ENCODE measurements around the gene GNPNAT1. TPM values are rescaled to one million over a fixed set of nuclear protein-coding genes. Genes with fewer than 3 reads are reported as not detected.
"Not testable (repeated sequence)": the region's sequence is repeated elsewhere in the genome, so short reads cannot be mapped to it uniquely, and the experiment has no call there.

GNPNAT1 gene
- total RNA-seq, 1 donor from 2014 or later, result 11.5 TPM

DNA sequence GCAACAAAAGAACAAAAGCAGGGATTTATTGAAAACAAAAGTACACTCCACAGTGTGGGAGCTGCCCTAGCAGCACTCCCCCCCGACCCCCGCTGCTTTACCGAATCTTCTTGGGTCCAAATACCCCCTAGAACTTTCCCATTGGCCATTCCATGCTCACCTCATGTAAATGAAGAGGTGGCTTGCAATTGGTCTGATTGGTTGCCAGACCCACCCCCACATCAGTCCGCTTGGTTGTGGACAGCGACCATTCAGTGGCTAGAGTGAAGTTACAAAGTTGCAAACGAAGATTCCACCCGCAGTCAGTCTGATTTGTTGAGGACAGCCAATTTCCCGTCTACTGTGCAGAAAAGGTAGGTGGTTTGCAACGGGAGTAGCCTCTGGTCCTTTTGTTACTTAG lies 57.6 kb downstream of the GNPNAT1 start:
- Histone ChIP-seq H3K4me1 (peaks cover 24% of the 10 kb centered on the region), H3K36me3 (peaks cover 0 to 3% of the 10 kb centered on the region in 2 donors), H3K27ac (no peak overlapping the region), H3K4me3 (no peak overlapping the region), H3K9me3 (no peaks in the 10 kb centered on the region), H3K27me3 (no peaks in the 10 kb centered on the region)
- DNase-seq (ENCODE audit: extremely low spot score in 2 of 2), result no peak
- TF ChIP-seq, protein P1, sequence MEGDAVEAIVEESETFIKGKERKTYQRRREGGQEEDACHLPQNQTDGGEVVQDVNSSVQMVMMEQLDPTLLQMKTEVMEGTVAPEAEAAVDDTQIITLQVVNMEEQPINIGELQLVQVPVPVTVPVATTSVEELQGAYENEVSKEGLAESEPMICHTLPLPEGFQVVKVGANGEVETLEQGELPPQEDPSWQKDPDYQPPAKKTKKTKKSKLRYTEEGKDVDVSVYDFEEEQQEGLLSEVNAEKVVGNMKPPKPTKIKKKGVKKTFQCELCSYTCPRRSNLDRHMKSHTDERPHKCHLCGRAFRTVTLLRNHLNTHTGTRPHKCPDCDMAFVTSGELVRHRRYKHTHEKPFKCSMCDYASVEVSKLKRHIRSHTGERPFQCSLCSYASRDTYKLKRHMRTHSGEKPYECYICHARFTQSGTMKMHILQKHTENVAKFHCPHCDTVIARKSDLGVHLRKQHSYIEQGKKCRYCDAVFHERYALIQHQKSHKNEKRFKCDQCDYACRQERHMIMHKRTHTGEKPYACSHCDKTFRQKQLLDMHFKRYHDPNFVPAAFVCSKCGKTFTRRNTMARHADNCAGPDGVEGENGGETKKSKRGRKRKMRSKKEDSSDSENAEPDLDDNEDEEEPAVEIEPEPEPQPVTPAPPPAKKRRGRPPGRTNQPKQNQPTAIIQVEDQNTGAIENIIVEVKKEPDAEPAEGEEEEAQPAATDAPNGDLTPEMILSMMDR (IDR thresholded peaks at IDR 0.05), result no peak
- TF ChIP-seq POLR2AphosphoS5 (IDR thresholded peaks at IDR 0.05; ENCODE audit: insufficient read depth in 1 of 2, low read depth in 1 of 2), result no peak
- TF ChIP-seq POLR2A (IDR thresholded peaks at IDR 0.05), result no peak
- intact Hi-C loops (cut with DNase I), result no loop called here

DNA sequence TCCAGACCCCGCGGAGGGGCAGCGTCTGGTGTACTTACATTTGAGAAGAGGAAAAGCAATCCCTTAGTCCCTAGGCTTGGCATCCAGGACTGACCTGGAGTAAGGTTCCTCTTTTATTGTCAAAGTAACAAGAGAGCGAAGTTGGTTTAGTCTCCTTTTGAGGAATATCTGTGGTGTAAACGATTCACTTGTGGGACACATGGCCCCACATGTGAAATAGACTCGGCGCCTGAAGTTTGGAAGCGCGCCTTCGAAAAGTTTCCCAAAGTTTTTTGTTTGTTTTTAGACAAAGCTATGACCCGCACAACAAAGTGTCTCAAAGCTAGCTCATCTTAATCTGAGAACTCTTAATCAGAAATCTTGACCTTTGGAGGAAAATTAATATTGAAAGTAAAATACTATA lies 60.7 kb downstream of the GNPNAT1 start:
- intact Hi-C loops (cut with DNase I), result no loop called here
- Histone ChIP-seq H3K9me3 (no peaks in the 10 kb centered on the region), H3K4me3 (peak overlapping the region; percentile 93 to 94), H3K27ac (peak overlapping the region; percentile 85), H3K4me1 (peaks cover 17% of the 10 kb centered on the region), H3K36me3 (peaks cover 0 to 17% of the 10 kb centered on the region in 2 donors), H3K27me3 (no peaks in the 10 kb centered on the region)
- no peak for DNase-seq (ENCODE audit: extremely low spot score in 2 of 2)
- TF ChIP-seq, protein P1 (IDR thresholded peaks at IDR 0.05), result no peak
- TF ChIP-seq POLR2A (IDR thresholded peaks at IDR 0.05), result no peak
- no peak for TF ChIP-seq POLR2AphosphoS5 (IDR thresholded peaks at IDR 0.05; ENCODE audit: insufficient read depth in 1 of 2, low read depth in 1 of 2)

- H3K9me3 ChIP-seq, result no peaks in the 10 kb centered on the region
- DNase-seq (ENCODE audit: extremely low spot score in 2 of 2), result peak; percentile 98
- TF ChIP-seq, protein P1 (IDR thresholded peaks at IDR 0.05), result peak in 1 of 3 experiments; percentile 13
- TF ChIP-seq POLR2A (IDR thresholded peaks at IDR 0.05), result peak in 1 of 2 donors; percentile 69
- TF ChIP-seq POLR2AphosphoS5 (IDR thresholded peaks at IDR 0.05; ENCODE audit: insufficient read depth in 1 of 2, low read depth in 1 of 2), result peak; percentile 83 to 88
- peak within 1 kb of the TSS; percentile 93 to 94 for H3K4me3 ChIP-seq
- peaks cover 0 to 17% of the 10 kb centered on the region in 2 donors for H3K36me3 ChIP-seq
- intact Hi-C loops (cut with DNase I), result no loop called here
- H3K27me3 ChIP-seq, result no peaks in the 10 kb centered on the region
- H3K4me1 ChIP-seq, result peaks cover 17% of the 10 kb centered on the region
- H3K27ac ChIP-seq, result peak within 1 kb of the TSS; percentile 85
Observed at GRCh38 chr14:52729925-52730708, 61.3 kb downstream of the GNPNAT1 start, which contains the start of gene STYX. Gene STYX (plus strand): TSS chr14:52730166. CDS start chr14:52730475, 309 bp downstream.

- Histone ChIP-seq H3K27ac (peak overlapping the region; percentile 85), H3K27me3 (no peaks in the 10 kb centered on the region), H3K4me1 (peaks cover 17% of the 10 kb centered on the region), H3K4me3 (peak overlapping the region; percentile 93 to 94), H3K36me3 (peaks cover 0 to 20% of the 10 kb centered on the region in 2 donors), H3K9me3 (no peaks in the 10 kb centered on the region)
- intact Hi-C loops (cut with DNase I), result no loop called here
- DNase-seq (ENCODE audit: extremely low spot score in 2 of 2), result no peak
- no peak for TF ChIP-seq POLR2AphosphoS5 (IDR thresholded peaks at IDR 0.05; ENCODE audit: insufficient read depth in 1 of 2, low read depth in 1 of 2)
- TF ChIP-seq, protein P1 (IDR thresholded peaks at IDR 0.05), result no peak
- TF ChIP-seq POLR2A (IDR thresholded peaks at IDR 0.05), result no peak
Observed at GRCh38 chr14:52729585-52729924, 61.9 kb downstream of the GNPNAT1 start.

DNA sequence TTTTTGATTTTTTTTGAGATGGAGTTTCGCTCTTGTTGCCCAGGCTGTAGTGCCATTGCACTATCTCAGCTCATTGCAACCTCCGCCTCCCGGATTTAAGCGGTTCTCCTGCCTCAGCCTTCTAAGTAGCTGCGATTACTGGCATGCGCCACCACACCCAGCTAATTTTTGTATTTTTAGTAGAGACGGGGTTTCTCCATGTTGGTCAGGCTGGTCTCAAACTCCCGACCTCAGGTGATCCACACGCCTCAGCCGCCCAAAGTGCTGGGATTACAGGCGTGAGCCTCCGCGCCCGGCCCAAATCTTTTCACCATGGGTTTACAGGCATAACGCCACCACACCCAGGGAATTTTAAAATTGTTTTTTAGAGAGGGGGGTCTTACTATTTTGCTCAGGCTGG lies 62.4 kb downstream of the GNPNAT1 start:
- intact Hi-C loops (cut with DNase I); H3K4me3 ChIP-seq: not testable (repeated sequence)
- peaks cover 0 to 22% of the 10 kb centered on the region in 2 donors for H3K36me3 ChIP-seq

DNA sequence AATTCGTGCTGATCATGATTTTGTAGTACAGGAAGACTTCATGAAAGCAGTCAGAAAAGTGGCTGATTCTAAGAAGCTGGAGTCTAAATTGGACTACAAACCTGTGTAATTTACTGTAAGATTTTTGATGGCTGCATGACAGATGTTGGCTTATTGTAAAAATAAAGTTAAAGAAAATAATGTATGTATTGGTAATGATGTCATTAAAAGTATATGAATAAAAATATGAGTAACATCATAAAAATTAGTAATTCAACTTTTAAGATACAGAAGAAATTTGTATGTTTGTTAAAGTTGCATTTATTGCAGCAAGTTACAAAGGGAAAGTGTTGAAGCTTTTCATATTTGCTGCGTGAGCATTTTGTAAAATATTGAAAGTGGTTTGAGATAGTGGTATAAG lies 63.9 kb downstream of the GNPNAT1 start:
- H3K4me3 ChIP-seq; H3K27ac ChIP-seq; H3K9me3 ChIP-seq; intact Hi-C loops (cut with DNase I); DNase-seq (ENCODE audit: extremely low spot score in 2 of 2); H3K27me3 ChIP-seq: not testable (repeated sequence)
- Histone ChIP-seq H3K4me1 (peaks cover 17% of the 10 kb centered on the region), H3K36me3 (peaks cover 0 to 36% of the 10 kb centered on the region in 2 donors)

More for the DNA sequence above, 62.4 kb downstream of the GNPNAT1 start:
- H3K27me3 ChIP-seq; H3K9me3 ChIP-seq; DNase-seq (ENCODE audit: extremely low spot score in 2 of 2): not testable (repeated sequence)
- Histone ChIP-seq H3K4me1 (peaks cover 17% of the 10 kb centered on the region), H3K27ac (peak overlapping the region; percentile 85)
